ENCODE data around the gene DLGAP1. TPM values are rescaled to one million over a fixed set of nuclear protein-coding genes. Genes with fewer than 3 reads are reported as not detected.

Gene DLGAP1
- total and polyA plus RNA-seq, 10 of the 15 experiments (the other 5 are each of a cell fraction or from before 2014, with no cell fraction given) = 0.23 to 27.6 (median 1.9) TPM

DNA sequence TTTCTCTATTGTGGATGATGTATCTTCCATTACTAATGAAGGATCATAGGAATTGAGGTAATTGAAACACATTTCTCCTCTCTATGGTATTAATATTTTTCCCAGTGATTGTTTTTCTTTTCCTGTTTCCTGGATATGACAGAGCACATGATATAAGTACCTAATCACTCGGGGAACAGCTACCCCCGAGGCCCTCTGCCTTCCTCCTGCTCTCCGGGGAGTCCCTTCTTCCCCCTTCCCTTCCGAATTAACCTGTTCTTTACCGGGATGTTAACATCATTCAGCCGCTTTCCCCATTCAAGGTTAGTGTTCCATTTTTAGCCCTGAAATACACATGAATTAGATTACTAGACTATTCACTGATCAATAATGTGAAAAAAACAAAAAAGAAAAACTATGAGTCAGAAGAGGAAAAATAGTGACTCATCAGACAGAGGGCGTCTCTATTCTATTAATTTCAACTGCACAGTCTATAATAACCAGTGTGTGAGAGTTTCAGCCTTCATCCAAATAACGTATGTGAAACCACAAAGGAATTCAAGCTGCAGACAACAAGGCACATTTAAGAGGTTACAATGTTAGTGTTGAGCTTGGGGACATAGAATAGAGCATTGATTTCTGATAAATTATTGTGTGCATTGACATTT, 450.8 kb downstream of the DLGAP1 start:
- no peaks in the 10 kb centered on the region for H3K27me3 ChIP-seq (replicated peaks in 1 of 2; ENCODE audit: control insufficient read depth in 2 of 2, insufficient read depth in 2 of 2, low read length in 1 of 2)
- ChIA-PET POLR2A (interaction anchor here (0.5 kb wide), 1 partner anchor 153 kb away, joined by 3 read pairs; no protein-coding TSS in a partner anchor), RAD21 (ENCODE audit: unreplicated experiment) (interaction anchor here (1.0 kb wide), 1 partner anchor 9 kb away, joined by 4 read pairs; no protein-coding TSS in a partner anchor), CTCF (interaction anchor here (0.6 to 1.7 kb wide), 6 partner anchors 9 to 1054 kb away, joined by 3 to 7 read pairs (median 3); no protein-coding TSS in a partner anchor), SMC1A (ENCODE audit: uncharacterized antibody, unreplicated experiment) (interaction anchor here (0.7 to 1.4 kb wide), 3 partner anchors 105 to 234 kb away, joined by 3 to 4 read pairs (median 3); no protein-coding TSS in a partner anchor)
- no peaks in the 10 kb centered on the region for H3K36me3 ChIP-seq (ENCODE audit: control insufficient read depth in 2 of 2, insufficient read depth in 2 of 2, low read length in 1 of 2)
- no peak overlapping the region for H3K4me2 ChIP-seq (ENCODE audit: control insufficient read depth, insufficient read depth)
- intact Hi-C loops (cut with micrococcal nuclease; ENCODE audit: unreplicated experiment) = no loop called here
- DNase-seq (ENCODE audit: low read depth, low spot score) (no peak), FAIRE-seq (no peak), ATAC-seq (peak; percentile 83)
- no peaks in the 10 kb centered on the region for H4K20me1 ChIP-seq (ENCODE audit: control insufficient read depth, insufficient read depth)
- 1% methylated on average over 8 of the region's 8 CpGs for WGBS (ENCODE audit: insufficient coverage, insufficient replicate concordance, low lambda C conversion rate, missing lambda C conversion rate)
- in situ Hi-C loops (cut with MboI) = loop anchor here (10.0 kb wide), 1 partner anchor 1050 kb away; no protein-coding TSS in a partner anchor
- H3K79me2 ChIP-seq (ENCODE audit: control insufficient read depth, insufficient read depth, low read length) = no peaks in the 10 kb centered on the region
- H2AFZ ChIP-seq (ENCODE audit: control insufficient read depth, low read depth, low read length) = no peak overlapping the region
- H3K4me1 ChIP-seq (ENCODE audit: control insufficient read depth, insufficient read depth, low read length) = no peaks in the 10 kb centered on the region
- no peaks in the 10 kb centered on the region for H3K9me3 ChIP-seq (replicated peaks; ENCODE audit: control insufficient read depth, insufficient read depth, low read length)
- no peak overlapping the region for H3K4me3 ChIP-seq
- H3K27ac ChIP-seq (ENCODE audit: control insufficient read depth, insufficient read depth) = no peak overlapping the region
- TSS peak; percentile 41 for BruUV-seq (replicated peaks)
- H3K9ac ChIP-seq (ENCODE audit: control insufficient read depth, insufficient read depth, low read length) = no peak overlapping the region
- no peak for TF ChIP-seq SIN3A (IDR thresholded peaks at IDR 0.05; ENCODE audit: low read depth, low read length)
- TF ChIP-seq, protein P1, sequence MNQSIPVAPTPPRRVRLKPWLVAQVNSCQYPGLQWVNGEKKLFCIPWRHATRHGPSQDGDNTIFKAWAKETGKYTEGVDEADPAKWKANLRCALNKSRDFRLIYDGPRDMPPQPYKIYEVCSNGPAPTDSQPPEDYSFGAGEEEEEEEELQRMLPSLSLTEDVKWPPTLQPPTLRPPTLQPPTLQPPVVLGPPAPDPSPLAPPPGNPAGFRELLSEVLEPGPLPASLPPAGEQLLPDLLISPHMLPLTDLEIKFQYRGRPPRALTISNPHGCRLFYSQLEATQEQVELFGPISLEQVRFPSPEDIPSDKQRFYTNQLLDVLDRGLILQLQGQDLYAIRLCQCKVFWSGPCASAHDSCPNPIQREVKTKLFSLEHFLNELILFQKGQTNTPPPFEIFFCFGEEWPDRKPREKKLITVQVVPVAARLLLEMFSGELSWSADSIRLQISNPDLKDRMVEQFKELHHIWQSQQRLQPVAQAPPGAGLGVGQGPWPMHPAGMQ (IDR thresholded peaks at IDR 0.05; ENCODE audit: borderline replicate concordance) = no peak
- TF ChIP-seq TCF3 (IDR thresholded peaks at IDR 0.05; ENCODE audit: borderline replicate concordance, insufficient read depth, low read depth, low read length) = no peak
- no peak for TF ChIP-seq SPI1 (IDR thresholded peaks at IDR 0.05; ENCODE audit: borderline replicate concordance, insufficient read depth, low read depth, low read length)
- TF ChIP-seq ATF7 (IDR thresholded peaks at IDR 0.05; ENCODE audit: low read depth) = peak; percentile 37
- TF ChIP-seq, protein P2, sequence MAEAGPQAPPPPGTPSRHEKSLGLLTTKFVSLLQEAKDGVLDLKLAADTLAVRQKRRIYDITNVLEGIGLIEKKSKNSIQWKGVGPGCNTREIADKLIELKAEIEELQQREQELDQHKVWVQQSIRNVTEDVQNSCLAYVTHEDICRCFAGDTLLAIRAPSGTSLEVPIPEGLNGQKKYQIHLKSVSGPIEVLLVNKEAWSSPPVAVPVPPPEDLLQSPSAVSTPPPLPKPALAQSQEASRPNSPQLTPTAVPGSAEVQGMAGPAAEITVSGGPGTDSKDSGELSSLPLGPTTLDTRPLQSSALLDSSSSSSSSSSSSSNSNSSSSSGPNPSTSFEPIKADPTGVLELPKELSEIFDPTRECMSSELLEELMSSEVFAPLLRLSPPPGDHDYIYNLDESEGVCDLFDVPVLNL (IDR thresholded peaks at IDR 0.05; ENCODE audit: low read depth, low read length) = no peak
- peak; percentile 66 for TF ChIP-seq MTA2 (IDR thresholded peaks at IDR 0.05; ENCODE audit: low read depth)
- TF ChIP-seq, protein P3, sequence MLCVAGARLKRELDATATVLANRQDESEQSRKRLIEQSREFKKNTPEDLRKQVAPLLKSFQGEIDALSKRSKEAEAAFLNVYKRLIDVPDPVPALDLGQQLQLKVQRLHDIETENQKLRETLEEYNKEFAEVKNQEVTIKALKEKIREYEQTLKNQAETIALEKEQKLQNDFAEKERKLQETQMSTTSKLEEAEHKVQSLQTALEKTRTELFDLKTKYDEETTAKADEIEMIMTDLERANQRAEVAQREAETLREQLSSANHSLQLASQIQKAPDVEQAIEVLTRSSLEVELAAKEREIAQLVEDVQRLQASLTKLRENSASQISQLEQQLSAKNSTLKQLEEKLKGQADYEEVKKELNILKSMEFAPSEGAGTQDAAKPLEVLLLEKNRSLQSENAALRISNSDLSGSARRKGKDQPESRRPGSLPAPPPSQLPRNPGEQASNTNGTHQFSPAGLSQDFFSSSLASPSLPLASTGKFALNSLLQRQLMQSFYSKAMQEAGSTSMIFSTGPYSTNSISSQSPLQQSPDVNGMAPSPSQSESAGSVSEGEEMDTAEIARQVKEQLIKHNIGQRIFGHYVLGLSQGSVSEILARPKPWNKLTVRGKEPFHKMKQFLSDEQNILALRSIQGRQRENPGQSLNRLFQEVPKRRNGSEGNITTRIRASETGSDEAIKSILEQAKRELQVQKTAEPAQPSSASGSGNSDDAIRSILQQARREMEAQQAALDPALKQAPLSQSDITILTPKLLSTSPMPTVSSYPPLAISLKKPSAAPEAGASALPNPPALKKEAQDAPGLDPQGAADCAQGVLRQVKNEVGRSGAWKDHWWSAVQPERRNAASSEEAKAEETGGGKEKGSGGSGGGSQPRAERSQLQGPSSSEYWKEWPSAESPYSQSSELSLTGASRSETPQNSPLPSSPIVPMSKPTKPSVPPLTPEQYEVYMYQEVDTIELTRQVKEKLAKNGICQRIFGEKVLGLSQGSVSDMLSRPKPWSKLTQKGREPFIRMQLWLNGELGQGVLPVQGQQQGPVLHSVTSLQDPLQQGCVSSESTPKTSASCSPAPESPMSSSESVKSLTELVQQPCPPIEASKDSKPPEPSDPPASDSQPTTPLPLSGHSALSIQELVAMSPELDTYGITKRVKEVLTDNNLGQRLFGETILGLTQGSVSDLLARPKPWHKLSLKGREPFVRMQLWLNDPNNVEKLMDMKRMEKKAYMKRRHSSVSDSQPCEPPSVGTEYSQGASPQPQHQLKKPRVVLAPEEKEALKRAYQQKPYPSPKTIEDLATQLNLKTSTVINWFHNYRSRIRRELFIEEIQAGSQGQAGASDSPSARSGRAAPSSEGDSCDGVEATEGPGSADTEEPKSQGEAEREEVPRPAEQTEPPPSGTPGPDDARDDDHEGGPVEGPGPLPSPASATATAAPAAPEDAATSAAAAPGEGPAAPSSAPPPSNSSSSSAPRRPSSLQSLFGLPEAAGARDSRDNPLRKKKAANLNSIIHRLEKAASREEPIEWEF (IDR thresholded peaks at IDR 0.05; ENCODE audit: insufficient replicate concordance, low read depth, low read length) = peak; percentile 92
- TF ChIP-seq, protein P4, sequence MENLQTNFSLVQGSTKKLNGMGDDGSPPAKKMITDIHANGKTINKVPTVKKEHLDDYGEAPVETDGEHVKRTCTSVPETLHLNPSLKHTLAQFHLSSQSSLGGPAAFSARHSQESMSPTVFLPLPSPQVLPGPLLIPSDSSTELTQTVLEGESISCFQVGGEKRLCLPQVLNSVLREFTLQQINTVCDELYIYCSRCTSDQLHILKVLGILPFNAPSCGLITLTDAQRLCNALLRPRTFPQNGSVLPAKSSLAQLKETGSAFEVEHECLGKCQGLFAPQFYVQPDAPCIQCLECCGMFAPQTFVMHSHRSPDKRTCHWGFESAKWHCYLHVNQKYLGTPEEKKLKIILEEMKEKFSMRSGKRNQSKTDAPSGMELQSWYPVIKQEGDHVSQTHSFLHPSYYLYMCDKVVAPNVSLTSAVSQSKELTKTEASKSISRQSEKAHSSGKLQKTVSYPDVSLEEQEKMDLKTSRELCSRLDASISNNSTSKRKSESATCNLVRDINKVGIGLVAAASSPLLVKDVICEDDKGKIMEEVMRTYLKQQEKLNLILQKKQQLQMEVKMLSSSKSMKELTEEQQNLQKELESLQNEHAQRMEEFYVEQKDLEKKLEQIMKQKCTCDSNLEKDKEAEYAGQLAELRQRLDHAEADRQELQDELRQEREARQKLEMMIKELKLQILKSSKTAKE (IDR thresholded peaks at IDR 0.05; ENCODE audit: low read depth, poor library complexity, severe bottlenecking) = peak; percentile 49
- no peak for TF ChIP-seq PAX5 (IDR thresholded peaks at IDR 0.05; ENCODE audit: borderline replicate concordance, low read depth, low read length)
- no peak for TF ChIP-seq LARP7 (IDR thresholded peaks at IDR 0.05)
- TF ChIP-seq, protein P5, sequence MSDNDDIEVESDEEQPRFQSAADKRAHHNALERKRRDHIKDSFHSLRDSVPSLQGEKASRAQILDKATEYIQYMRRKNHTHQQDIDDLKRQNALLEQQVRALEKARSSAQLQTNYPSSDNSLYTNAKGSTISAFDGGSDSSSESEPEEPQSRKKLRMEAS (IDR thresholded peaks at IDR 0.05; ENCODE audit: low read depth, low read length) = no peak
- no peak for TF ChIP-seq NFXL1 (IDR thresholded peaks at IDR 0.05; ENCODE audit: borderline replicate concordance)
